ENCODE data around the gene FRMD4A.

DNA sequence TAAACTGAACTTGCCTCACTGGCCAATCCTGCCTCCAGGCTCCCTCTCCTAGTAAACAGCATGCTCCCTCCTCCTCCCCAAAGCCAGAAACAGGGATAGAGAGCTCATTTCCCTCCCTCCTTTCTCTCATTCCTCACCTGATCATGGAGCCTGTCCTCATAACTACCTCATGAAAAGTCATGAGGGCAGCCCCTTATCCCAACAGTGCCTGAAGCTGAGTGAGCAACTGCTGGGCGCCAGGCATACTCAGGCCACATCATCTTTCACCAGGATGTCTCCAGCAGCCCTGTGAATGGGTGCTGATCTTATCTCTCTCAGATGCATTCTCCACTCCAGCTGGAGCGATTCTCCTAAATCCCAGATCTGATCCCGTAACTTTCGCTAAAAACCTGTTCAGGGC lies 436.8 kb downstream of the FRMD4A start:
- no peak for TF ChIP-seq POLR2A (IDR thresholded peaks at IDR 0.05)
- TF ChIP-seq, protein P1, sequence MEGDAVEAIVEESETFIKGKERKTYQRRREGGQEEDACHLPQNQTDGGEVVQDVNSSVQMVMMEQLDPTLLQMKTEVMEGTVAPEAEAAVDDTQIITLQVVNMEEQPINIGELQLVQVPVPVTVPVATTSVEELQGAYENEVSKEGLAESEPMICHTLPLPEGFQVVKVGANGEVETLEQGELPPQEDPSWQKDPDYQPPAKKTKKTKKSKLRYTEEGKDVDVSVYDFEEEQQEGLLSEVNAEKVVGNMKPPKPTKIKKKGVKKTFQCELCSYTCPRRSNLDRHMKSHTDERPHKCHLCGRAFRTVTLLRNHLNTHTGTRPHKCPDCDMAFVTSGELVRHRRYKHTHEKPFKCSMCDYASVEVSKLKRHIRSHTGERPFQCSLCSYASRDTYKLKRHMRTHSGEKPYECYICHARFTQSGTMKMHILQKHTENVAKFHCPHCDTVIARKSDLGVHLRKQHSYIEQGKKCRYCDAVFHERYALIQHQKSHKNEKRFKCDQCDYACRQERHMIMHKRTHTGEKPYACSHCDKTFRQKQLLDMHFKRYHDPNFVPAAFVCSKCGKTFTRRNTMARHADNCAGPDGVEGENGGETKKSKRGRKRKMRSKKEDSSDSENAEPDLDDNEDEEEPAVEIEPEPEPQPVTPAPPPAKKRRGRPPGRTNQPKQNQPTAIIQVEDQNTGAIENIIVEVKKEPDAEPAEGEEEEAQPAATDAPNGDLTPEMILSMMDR (IDR thresholded peaks at IDR 0.05), result no peak
